ENCODE results near the gene ZBTB7B.

DNA sequence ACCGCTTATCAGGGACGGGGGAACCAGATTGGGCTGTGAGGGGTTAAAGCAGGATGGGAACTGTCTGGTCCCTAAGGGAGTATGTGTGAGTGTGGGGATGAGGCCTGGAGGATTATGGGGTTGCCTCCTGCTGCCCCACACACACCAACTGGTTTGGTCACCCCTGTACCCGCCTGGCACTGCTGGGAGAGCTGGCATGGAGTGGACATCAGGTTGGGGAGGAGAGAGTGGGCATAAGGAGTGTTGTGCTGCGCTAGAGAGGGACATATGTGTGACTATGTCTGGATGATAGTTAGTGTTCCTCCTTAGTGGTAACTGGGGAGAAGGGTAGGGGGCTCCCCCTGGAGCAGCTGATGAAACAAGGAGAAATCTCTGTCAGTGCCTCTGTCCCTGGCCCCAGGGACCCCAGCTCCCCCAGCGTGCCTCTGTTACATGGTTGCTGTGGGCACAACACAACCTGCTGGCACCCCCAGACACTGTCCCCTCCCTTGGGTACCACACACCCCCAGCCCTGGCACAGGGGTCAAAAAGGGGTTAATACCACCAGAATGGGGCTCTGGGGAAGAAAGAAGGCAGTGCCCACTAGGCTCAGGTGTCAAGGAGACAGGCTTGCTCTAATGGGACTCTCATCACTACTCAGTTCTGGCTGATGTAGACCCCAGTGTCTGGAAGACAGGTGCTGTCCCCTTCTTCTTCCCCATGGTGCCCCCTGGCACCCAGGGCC lies 1.9 kb downstream of the ZBTB7B start:
- TF ChIP-seq REST (IDR thresholded peaks at IDR 0.05; ENCODE audit: insufficient read depth in 1 of 2, low read depth in 2 of 2, low read length in 2 of 2) (no peak), TAF1 (IDR thresholded peaks at IDR 0.05; ENCODE audit: borderline replicate concordance, insufficient read depth, low read length) (no peak)
